BLaER1 treated with 17β-estradiol and CSF1 and Interleukin-3, amounts not matched to agents 10 nM and 100 nM (cell line): ENCODE measurements around the gene S100A4.
"Not testable (repeated sequence)": the region's sequence is repeated elsewhere in the genome, so short reads cannot be mapped to it uniquely, and the experiment has no call there.

Experiments used
- H3K27ac ChIP-seq, 11 experiments: shearing (Covaris generic); formaldehyde crosslinking; 2 replicates each; pipeline ENCODE4 v1.8.1; 2022
- H3K27me3 ChIP-seq, 11 experiments: shearing (Covaris generic); formaldehyde crosslinking; 2 replicates each; pipeline ENCODE4 v1.8.1; 2022
- H3K36me3 ChIP-seq, 11 experiments: shearing (Covaris generic); formaldehyde crosslinking; 2 replicates each; pipeline ENCODE4 v1.8.1; 2022
- H3K4me1 ChIP-seq, 10 experiments: shearing (Covaris generic); formaldehyde crosslinking; 2 replicates each; pipeline ENCODE4 v1.8.1; 2022
- H3K4me2 ChIP-seq, 11 experiments: shearing (Covaris generic); formaldehyde crosslinking; 2 replicates each; pipeline ENCODE4 v1.8.1; 2022
- H3K4me3 ChIP-seq, 10 experiments: shearing (Covaris generic); formaldehyde crosslinking; 2 replicates each; pipeline ENCODE4 v1.8.1; 2022
- H3K9ac ChIP-seq, 11 experiments: shearing (Covaris generic); formaldehyde crosslinking; 2 replicates each; pipeline ENCODE4 v1.8.1; 2022
- H3K9me3 ChIP-seq, 11 experiments: shearing (Covaris generic); formaldehyde crosslinking; replicated peaks in 1 of 11; 2 replicates each; pipeline ENCODE4 v1.8.1; 2022
- H4K20me1 ChIP-seq, 11 experiments: shearing (Covaris generic); formaldehyde crosslinking; 2 replicates each; pipeline ENCODE4 v1.8.1; 2022
- Cebpa-rat ChIP-seq, 11 experiments: shearing (Covaris generic); IDR thresholded peaks; 2 replicates each; pipeline ENCODE4 v1.8.1; 2022

S100A4 gene

DNA sequence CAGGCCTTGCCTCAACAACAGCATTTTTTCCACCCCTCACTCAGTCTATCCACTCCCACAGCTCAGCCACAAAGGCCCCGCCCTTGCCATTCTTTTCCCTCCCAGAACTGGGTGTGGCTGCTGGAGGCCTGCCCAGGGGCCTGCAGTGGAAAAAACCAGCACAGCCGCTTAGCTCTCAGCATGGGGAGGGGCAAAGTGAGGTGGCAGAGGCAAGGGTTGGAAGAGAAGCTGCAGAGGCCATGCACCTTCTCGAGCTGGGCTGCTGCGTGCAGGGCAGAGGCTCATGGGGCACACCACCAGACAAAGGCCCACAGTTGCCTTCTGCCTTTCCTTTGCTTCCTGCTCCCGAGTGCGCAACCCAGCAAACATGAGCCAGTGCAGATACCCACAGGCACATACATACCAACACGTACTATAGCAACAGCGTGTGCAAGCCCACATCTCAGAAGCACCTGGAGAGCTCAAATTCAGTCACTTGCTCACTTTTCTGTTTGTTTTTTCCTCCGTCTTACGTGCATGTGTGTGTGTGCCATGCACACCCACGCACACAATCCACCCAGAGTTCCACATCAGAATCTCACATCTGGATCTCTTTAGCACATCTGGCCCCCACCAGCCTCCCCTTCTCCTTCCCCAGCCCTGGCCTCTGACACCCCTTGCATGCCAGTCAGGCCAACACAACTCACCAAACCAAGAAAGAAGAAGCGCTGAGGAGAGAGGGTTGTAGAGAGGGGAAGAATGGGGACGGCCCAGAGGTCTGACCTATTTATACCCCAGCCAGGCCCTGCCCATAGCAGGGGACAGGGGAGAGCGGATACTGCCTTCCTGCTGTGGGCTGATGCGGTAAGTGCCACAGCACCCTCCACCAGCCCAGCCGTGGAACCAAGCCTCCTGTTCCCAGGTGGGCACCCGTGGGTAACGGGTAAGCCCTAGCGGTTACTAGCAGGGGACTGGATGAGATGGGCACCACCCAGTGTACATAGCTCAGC lies at the start of gene S100A4:
TSS of gene S100A4 (minus strand) at position 740 of the 989 bp plus-strand sequence. CDS start 1,012 bp downstream, outside the sequence.
- no peaks in the 10 kb centered on the region for H3K9me3 ChIP-seq
- H3K4me2 ChIP-seq: peak within 1 kb of the TSS; percentile 86 to 100 (median 95)
- peaks cover 0 to 25% (median 15%) of the 10 kb centered on the region in 11 experiments; a peak in 13 of 22 replicates for H3K36me3 ChIP-seq
- peak within 1 kb of the TSS; percentile 34 to 82 (median 62) for H3K4me3 ChIP-seq
- H4K20me1 ChIP-seq: peaks cover 0 to 35% (median 0%) of the 10 kb centered on the region in 11 experiments; a peak in 6 of 22 replicates
- H3K27me3 ChIP-seq: no peaks in the 10 kb centered on the region
- H3K4me1 ChIP-seq: peaks cover 90 to 100% (median 100%) of the 10 kb centered on the region in 10 experiments
- H3K27ac ChIP-seq: peak within 1 kb of the TSS; percentile 61 to 85 (median 78)
- peak within 1 kb of the TSS; percentile 66 to 79 (median 76) for H3K9ac ChIP-seq
- TF ChIP-seq Cebpa-rat (IDR thresholded peaks at IDR 0.05): no peak

DNA sequence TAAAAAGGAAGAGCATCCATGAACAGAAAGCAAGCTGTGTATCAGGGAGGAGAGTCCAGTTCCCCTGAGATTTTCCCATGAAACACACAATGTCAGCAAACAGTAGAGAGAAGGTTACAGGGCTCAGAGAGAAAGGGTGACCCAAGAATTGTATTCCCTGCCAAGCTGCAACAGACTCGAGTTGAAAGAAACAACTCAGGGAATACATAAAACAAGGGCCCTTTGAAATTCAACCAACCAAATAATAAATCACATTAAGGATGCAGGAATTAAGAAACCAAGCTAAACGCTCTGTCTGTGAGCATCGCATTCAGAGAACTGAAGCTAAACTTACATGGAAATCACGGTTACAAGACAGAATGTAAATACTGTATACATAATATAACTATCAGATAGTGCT lies 47.1 kb upstream of the S100A4 start:
- no peak for TF ChIP-seq Cebpa-rat (IDR thresholded peaks at IDR 0.05)
- H3K4me1 ChIP-seq: peaks cover 12 to 34% (median 27%) of the 10 kb centered on the region in 10 experiments
- no peak overlapping the region for H3K4me3 ChIP-seq
- H3K9ac ChIP-seq: no peak overlapping the region
- no peak overlapping the region for H3K27ac ChIP-seq
- no peaks in the 10 kb centered on the region for H3K9me3 ChIP-seq
- H3K4me2 ChIP-seq: no peak overlapping the region
- H3K36me3 ChIP-seq: no peaks in the 10 kb centered on the region
- H3K27me3 ChIP-seq: no peaks in the 10 kb centered on the region
- H4K20me1 ChIP-seq: no peaks in the 10 kb centered on the region

DNA sequence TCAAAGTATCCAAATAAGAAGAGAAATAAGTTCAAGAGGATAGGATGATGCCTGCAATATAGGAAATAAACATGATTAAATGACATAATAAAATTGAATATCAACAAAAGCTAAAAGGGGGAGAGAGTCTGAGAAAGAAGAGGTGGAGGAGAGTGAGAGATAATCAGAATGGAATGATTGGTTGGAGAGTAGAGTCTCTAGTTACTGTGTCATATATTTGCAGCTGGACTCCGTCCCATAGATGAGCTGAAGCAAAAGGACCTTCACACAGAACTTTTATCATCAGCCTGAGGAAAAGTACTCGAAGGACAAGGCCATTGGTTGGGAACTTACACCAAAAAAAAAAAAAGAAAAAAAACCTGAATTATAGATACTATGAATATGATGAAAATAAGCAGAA lies 42.9 kb upstream of the S100A4 start:
- TF ChIP-seq Cebpa-rat (IDR thresholded peaks at IDR 0.05): no peak
- no peaks in the 10 kb centered on the region for H3K36me3 ChIP-seq

DNA sequence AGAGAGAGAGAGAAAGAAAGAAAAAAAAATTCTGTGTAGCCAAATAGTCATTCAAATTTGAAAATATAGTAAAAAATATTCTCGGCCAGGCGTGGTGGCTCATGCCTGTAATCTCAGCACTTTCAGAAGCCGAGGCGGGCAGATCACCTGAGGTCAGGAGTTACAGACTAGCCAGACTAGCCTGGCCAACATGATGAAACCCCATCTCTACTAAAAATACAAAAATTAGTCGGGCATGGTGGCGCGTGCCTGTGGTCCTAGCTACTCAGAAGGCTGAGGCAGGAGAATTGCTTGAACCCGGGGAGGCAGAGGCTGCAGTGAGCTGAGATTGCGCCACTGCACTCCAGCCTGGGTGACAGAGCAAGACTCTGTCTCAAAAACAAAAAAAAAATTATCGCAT lies 42.4 kb upstream of the S100A4 start:
- peak overlapping the region in 9 of 11 experiments; percentile 34 to 64 (median 55); a peak in 14 of 22 replicates for H3K4me2 ChIP-seq
- not testable (repeated sequence) for H3K4me3 ChIP-seq, H4K20me1 ChIP-seq, H3K27me3 ChIP-seq, H3K9me3 ChIP-seq, H3K36me3 ChIP-seq, H3K9ac ChIP-seq, H3K27ac ChIP-seq
- H3K4me1 ChIP-seq: peaks cover 9 to 31% (median 21%) of the 10 kb centered on the region in 10 experiments

More for the DNA sequence above, 42.9 kb upstream of the S100A4 start:
- Histone ChIP-seq H3K4me2 (peak overlapping the region in 8 of 11 experiments; percentile 8 to 64 (median 46); a peak in 5 of 22 replicates), H3K4me3 (no peak overlapping the region), H3K9me3 (no peaks in the 10 kb centered on the region), H3K4me1 (peaks cover 9 to 32% (median 21%) of the 10 kb centered on the region in 10 experiments), H3K27ac (no peak overlapping the region), H3K9ac (no peak overlapping the region), H3K27me3 (no peaks in the 10 kb centered on the region), H4K20me1 (no peaks in the 10 kb centered on the region)

DNA sequence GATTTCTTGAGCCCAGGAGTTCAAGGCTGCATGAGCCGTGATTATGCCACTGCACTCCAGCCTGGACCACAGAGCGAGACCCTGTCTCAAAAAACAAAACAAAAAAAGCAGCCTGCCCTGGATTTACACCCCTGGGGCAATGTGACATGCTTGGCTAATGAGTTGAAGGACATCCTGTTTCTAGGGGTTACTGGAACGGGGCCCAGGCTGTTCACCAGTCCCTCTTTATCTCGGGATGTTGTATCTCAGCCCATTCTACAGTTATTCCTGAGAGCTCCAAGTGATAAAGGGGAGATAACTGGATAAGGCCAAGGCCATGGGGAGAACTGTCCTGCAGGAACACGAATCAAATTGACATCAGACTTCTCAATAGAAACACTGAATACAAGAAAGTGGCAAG lies 41.7 kb upstream of the S100A4 start:
- Histone ChIP-seq H3K4me1 (peaks cover 9 to 27% (median 21%) of the 10 kb centered on the region in 10 experiments), H3K4me3 (no peak overlapping the region), H3K9me3 (no peaks in the 10 kb centered on the region), H4K20me1 (no peaks in the 10 kb centered on the region), H3K27ac (peak overlapping the region in 2 of 11 experiments; percentile 12 to 22; a peak in 2 of 22 replicates), H3K4me2 (peak overlapping the region in 9 of 11 experiments; percentile 34 to 64 (median 55); a peak in 19 of 22 replicates), H3K27me3 (no peaks in the 10 kb centered on the region), H3K9ac (no peak overlapping the region), H3K36me3 (no peaks in the 10 kb centered on the region)
- TF ChIP-seq Cebpa-rat (IDR thresholded peaks at IDR 0.05): no peak

DNA sequence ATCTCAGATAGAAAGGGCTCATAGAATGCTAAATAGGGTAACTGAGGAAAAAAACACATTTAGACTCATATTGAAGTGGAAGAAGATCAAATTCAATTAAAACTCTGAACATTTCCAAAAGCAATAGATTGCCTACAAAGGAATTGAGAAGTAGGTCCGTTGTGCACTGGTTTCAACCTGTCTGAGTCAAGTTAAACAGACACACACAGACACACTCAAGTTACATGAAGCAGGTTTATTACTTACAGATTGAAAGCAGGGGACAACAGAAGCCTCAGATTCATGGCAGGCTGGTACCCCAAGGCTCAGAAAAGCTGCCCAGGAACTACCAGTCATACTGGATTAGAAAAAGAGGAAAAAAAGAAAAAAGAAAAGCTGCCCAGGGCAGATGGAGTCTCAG lies 40.7 kb upstream of the S100A4 start:
- TF ChIP-seq Cebpa-rat (IDR thresholded peaks at IDR 0.05): no peak
- H4K20me1 ChIP-seq: no peaks in the 10 kb centered on the region
- H3K9ac ChIP-seq: 0 out of 22 replicates have a peak overlapping the region, but pooled peaks of 1 of the 11 experiments have one; percentile 13
- peak overlapping the region in 4 of 11 experiments; percentile 34 to 64 (median 60); a peak in 6 of 22 replicates for H3K4me2 ChIP-seq
- H3K27me3 ChIP-seq: no peaks in the 10 kb centered on the region
- 0 out of 22 replicates have a peak overlapping the region, but pooled peaks of 1 of the 11 experiments have one; percentile 8 for H3K27ac ChIP-seq
- H3K9me3 ChIP-seq: no peaks in the 10 kb centered on the region
- no peak overlapping the region for H3K4me3 ChIP-seq
- H3K4me1 ChIP-seq: peaks cover 9 to 27% (median 21%) of the 10 kb centered on the region in 10 experiments
- H3K36me3 ChIP-seq: no peaks in the 10 kb centered on the region

DNA sequence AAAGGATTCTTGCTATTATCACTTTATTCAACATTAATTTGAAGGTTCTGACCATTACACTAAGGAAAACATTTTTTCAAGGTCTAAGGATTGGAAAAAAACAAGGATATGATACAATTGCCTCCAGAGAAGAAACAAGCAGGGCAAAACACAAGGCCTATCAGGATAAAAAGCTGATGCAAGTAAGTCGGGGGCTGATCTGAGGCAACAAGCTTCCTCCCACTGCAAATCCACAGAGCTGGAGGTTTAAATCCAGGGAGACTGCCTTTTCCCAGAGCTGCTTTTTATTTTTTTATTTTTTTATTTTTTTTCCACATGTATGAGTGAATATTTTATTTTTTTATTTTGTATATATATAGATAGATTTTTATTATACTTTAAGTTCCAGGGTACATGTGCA lies 39.4 kb upstream of the S100A4 start:
- H3K9ac ChIP-seq: no peak overlapping the region
- no peak for TF ChIP-seq Cebpa-rat (IDR thresholded peaks at IDR 0.05)

DNA sequence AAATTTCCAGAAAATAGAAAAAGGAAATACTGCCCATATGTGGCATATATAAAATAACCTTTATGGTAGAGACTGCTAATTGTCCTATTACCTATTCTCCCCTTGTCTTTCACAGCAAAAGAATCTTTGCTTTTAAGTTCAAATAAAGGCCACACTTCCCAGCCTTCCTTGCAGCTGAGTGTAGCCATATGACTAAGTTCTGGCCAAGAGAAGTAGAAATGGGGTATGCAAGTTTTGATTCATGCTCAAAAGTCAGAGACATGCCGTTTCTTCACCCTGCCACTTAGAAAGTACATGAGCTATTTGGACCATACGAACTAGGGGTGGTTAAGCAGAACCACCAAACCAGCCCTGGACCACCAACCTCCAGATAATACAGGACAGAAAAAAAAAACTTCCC lies 38.4 kb upstream of the S100A4 start:
- H3K4me2 ChIP-seq: no peak overlapping the region
- H3K27ac ChIP-seq: no peak overlapping the region
- TF ChIP-seq Cebpa-rat (IDR thresholded peaks at IDR 0.05): no peak
- H3K9ac ChIP-seq: no peak overlapping the region
- no peaks in the 10 kb centered on the region for H4K20me1 ChIP-seq
- H3K9me3 ChIP-seq: no peaks in the 10 kb centered on the region
- H3K36me3 ChIP-seq: no peaks in the 10 kb centered on the region
- H3K27me3 ChIP-seq: no peaks in the 10 kb centered on the region
- no peak overlapping the region for H3K4me3 ChIP-seq
- H3K4me1 ChIP-seq: peaks cover 9 to 26% (median 21%) of the 10 kb centered on the region in 10 experiments

More for the DNA sequence above, 39.4 kb upstream of the S100A4 start:
- Histone ChIP-seq H3K27ac (no peak overlapping the region), H3K27me3 (no peaks in the 10 kb centered on the region), H4K20me1 (no peaks in the 10 kb centered on the region), H3K4me1 (peaks cover 9 to 27% (median 21%) of the 10 kb centered on the region in 10 experiments), H3K36me3 (no peaks in the 10 kb centered on the region), H3K4me2 (no peak overlapping the region), H3K4me3 (no peak overlapping the region), H3K9me3 (no peaks in the 10 kb centered on the region)

DNA sequence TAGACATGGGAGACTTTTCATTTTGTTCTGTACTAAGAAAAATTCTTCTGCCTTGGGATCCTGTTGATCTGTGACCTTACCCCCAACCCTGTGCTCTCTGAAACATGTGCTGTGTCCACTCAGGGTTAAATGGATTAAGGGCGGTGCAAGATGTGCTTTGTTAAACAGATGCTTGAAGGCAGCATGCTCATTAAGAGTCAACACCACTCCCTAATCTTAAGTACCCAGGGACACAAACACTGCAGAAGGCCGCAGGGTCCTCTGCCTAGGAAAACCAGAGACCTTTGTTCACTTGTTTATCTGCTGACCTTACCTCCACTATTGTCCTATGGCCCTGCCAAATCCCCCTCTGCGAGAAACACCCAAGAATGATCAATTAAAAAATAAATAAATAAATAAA lies 37.9 kb upstream of the S100A4 start:
- H3K27me3 ChIP-seq, H3K4me2 ChIP-seq, H4K20me1 ChIP-seq, H3K9me3 ChIP-seq, H3K9ac ChIP-seq, H3K27ac ChIP-seq, H3K4me3 ChIP-seq, H3K36me3 ChIP-seq: not testable (repeated sequence)
- peaks cover 9 to 22% (median 19%) of the 10 kb centered on the region in 10 experiments for H3K4me1 ChIP-seq

DNA sequence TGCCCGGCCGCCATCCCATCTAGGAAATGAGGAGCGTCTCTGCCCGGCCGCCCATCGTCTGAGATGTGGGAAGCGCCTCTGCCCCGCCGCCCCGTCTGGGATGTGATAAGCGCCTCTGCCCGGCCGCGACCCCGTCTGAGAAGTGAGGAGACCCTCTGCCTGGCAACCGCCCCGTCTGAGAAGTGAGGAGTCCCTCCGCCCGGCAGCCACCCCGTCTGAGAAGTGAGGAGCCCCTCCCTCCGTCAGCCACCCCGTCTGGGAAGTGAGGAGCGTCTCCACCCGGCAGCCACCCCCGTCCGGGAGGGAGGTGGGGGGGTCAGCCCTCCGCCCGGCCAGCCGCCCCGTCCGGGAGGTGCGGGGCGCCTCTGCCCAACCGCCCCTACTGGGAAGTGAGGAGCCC lies 37.2 kb upstream of the S100A4 start:
- not testable (repeated sequence) for H3K36me3 ChIP-seq, H3K4me3 ChIP-seq, H4K20me1 ChIP-seq, H3K4me2 ChIP-seq, H3K9ac ChIP-seq, H3K27me3 ChIP-seq, H3K27ac ChIP-seq, H3K9me3 ChIP-seq
- H3K4me1 ChIP-seq: peaks cover 7 to 16% (median 14%) of the 10 kb centered on the region in 10 experiments; a peak in 19 of 20 replicates
